ENCODE results near the gene MAP4K5. TPM values are rescaled to one million over a fixed set of nuclear protein-coding genes. Genes with fewer than 3 reads are reported as not detected.
A peak's percentile ranks its signal among the peaks of the same experiment; 100 is the strongest.

MAP4K5 gene
- total and polyA plus RNA-seq, 2 of the 13 experiments (the other 11 are each of a cell fraction or from before 2014, with no cell fraction given): 12.7 to 23.9 TPM

GRCh38 chr14:50532502-50533240 is at the start of gene MAP4K5 (continued):
- TF ChIP-seq HNF1B (CRISPR knock-in tag; IDR thresholded peaks at IDR 0.05) (0 out of 2 replicates have a peak, but pooled peaks have one; percentile 56), ZNF331 (CRISPR knock-in tag; IDR thresholded peaks at IDR 0.05) (peak; percentile 64; the same call in 1 of the 2 replicates), CSRNP2 (CRISPR knock-in tag; conservative IDR thresholded peaks at IDR 0.05; ENCODE audit: low read depth) (0 out of 2 replicates have a peak, but pooled peaks have one; percentile 44), CENPT (CRISPR knock-in tag; IDR thresholded peaks at IDR 0.05; ENCODE audit: low read depth) (peak; percentile 51; the same call in 1 of the 2 replicates), CREB1 (IDR thresholded peaks at IDR 0.05) (peak; percentile 65; the same call in 1 of the 2 replicates), CREB1 (CRISPR knock-in tag; IDR thresholded peaks at IDR 0.05) (no peak), RFXANK (CRISPR knock-in tag; IDR thresholded peaks at IDR 0.05) (0 out of 2 replicates have a peak, but pooled peaks have one; percentile 19), POGK (CRISPR knock-in tag; conservative IDR thresholded peaks at IDR 0.05) (peak; percentile 79), YY1 (IDR thresholded peaks at IDR 0.05; ENCODE audit: insufficient read depth, insufficient replicate concordance, low read depth, low read length) (peak; percentile 83), RXRB (CRISPR knock-in tag; IDR thresholded peaks at IDR 0.05; ENCODE audit: borderline replicate concordance) (peak; percentile 56), AHR (CRISPR knock-in tag; IDR thresholded peaks at IDR 0.05) (peak; percentile 65; the same call in 1 of the 2 replicates), THYN1 (CRISPR knock-in tag; IDR thresholded peaks at IDR 0.05; ENCODE audit: borderline replicate concordance, low read depth) (0 out of 2 replicates have a peak, but pooled peaks have one; percentile 71), ZNF383 (CRISPR knock-in tag; IDR thresholded peaks at IDR 0.05; ENCODE audit: borderline replicate concordance) (no peak), KAT8 (CRISPR knock-in tag; IDR thresholded peaks at IDR 0.05) (peak; percentile 52; the same call in 1 of the 2 replicates), ZNF550 (CRISPR knock-in tag; IDR thresholded peaks at IDR 0.05; ENCODE audit: borderline replicate concordance) (no peak), HOXA3 (CRISPR knock-in tag; IDR thresholded peaks at IDR 0.05) (peak; percentile 81; the same call in 1 of the 2 replicates), GMEB1 (CRISPR knock-in tag; IDR thresholded peaks at IDR 0.05; ENCODE audit: borderline replicate concordance) (peak; percentile 78), GATAD2A (CRISPR knock-in tag; IDR thresholded peaks at IDR 0.05) (peak; percentile 35; the same call in 1 of the 2 replicates), DRAP1 (CRISPR knock-in tag; IDR thresholded peaks at IDR 0.05) (peak; percentile 16; the same call in 1 of the 2 replicates), ZNF510 (CRISPR knock-in tag; IDR thresholded peaks at IDR 0.05; ENCODE audit: low read depth) (peak; percentile 24; the same call in 1 of the 2 replicates), CEBPB (IDR thresholded peaks at IDR 0.05; ENCODE audit: borderline replicate concordance, low read depth, low read length) (no peak), ZNF468 (CRISPR knock-in tag; IDR thresholded peaks at IDR 0.05) (0 out of 2 replicates have a peak, but pooled peaks have one; percentile 56)
